Hematopoietic multipotent progenitor cell (in vitro differentiated cells): ENCODE measurements around the gene SOCS7. TPM values are rescaled to one million over a fixed set of nuclear protein-coding genes. Genes with fewer than 3 reads are reported as not detected.

Source experiments
- DNase-seq, 3 donors: peaks; one replicate each; pipeline ENCODE4 v3.0.0-alpha.2; 2011 to 2015; ENCODE audit warnings: low read depth in 2 of 3, low spot score in 2 of 3
- total RNA-seq: library from RNA; depleted of rRNA; stranded (reverse); fragments of >200 nt; gene quantifications from one replicate; pipeline ENCODE4 v1.2.3, GENCODE V29; 2012

SOCS7 gene
- 16.4 TPM for total RNA-seq

- DNase-seq, result peak; percentile 82 to 93 (median 93)
Measured at GRCh38 chr17:38351412-38352222, at the start of gene SOCS7. Gene SOCS7, plus strand, starts transcription at chr17:38351844. Its CDS starts 209 bp downstream, at chr17:38352053.

GRCh38 chr17:38315497-38315896, 36.1 kb upstream of the SOCS7 start:
- DNase-seq, result no peak

DNA sequence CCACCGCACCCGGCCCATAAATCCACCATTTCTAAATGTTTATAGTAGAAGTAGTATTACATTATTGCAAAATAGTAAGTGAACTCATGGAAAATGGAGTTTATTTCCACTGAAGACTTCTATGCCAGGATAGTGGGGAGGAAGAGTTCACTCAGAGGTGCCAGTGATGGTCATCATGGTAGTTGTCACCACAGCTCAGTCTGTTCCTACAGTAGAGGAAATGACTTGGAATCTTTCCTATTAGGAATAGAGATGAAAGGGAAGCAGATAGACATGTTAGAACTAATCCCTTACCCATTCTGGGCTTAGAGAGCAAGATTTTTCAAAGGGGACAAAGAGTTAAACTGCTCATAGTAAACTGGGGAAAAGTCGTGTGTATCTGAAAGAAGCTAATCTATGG, 34.6 kb upstream of the SOCS7 start:
- no peak for DNase-seq

- DNase-seq, result no peak
Measured at GRCh38 chr17:38320482-38320881, 31.2 kb upstream of the SOCS7 start.

GRCh38 chr17:38322156-38322779, 29.4 kb upstream of the SOCS7 start:
- peak in 2 of 3 donors; percentile 44 to 65 for DNase-seq

DNA sequence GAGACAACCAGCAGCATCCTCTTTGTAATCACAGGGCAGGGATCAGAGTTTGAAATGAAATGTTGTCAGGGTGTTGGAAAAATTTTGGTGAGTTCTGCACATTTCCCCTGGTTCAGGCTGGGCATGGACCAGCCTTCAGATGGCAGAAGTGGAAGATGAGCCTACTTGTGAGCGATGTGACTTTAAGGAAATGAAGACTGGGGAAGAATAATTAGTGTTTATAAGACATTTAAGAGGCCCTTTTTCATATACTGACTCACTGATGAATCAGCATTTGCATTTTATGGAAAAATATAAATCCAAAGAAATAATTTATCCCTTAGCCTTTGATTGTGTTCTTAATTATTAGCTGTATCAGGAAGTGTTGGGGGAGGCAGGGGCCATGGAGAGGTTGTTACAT, 28.7 kb upstream of the SOCS7 start:
- no peak for DNase-seq

- DNase-seq, result no peak
Measured at GRCh38 chr17:38324141-38324697, 27.4 kb upstream of the SOCS7 start.

DNA sequence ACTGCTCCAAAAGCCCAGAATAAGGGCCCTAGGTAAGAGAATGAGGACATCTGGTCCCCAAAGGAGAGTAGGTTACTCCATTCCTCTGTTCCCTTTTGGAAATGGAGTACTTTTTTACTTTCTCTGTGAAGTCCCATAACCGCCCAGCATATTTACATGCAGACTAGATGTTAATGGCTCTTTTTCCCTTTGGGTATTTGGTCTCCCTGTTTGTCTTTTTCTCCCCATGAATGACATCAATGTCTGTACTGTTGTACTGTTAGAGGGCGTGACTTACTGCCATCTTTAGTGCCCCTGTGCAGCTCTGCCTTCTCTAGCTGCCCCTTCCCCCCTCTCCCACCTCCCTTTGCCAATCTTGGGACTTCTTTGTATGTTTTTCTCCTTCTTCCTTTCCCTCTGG, 26.9 kb upstream of the SOCS7 start:
- no peak for DNase-seq

GRCh38 chr17:38325221-38325851, 26.3 kb upstream of the SOCS7 start:
- peak in 2 of 3 donors; percentile 8 to 25 for DNase-seq

DNA sequence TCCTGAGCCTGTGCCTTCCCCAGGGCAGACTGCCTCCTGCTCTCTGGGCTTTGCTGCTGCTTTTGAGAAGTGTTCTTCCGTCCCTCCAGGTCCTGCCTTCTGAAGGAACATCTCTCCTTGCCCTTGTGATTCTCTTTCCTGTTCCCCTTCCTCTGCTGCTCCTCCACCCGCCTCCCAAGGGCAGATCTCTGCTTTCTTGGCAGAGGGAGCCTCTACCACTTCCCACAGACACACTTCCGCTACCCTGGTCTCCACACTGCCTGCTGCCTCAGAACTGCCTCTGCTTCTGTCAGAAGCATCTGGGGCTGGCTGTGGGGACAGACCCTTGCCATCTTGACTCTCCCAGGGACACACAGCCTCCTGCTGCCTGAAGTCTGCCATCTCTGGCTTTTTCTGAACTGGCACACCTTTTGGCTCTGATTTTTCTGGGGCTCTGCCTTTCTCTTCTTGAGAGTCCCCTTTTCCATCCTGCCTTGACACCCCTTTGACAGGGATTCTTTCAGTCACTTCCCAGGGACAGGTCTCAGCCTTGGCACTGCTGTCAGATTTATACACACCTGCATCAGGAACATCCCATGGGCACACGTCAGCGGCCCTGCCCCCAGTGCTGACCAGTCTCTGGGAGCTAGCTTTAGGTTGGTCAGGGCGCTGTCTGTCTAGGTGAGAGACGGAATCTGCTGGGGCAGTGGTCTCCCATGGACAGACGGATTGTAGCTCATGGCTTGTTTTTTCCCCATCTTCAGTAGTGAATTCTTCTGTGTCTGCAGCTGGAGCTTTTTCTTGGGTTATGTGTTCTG, 24.4 kb upstream of the SOCS7 start:
- DNase-seq, result peak in 2 of 3 donors; percentile 49 to 70

GRCh38 chr17:38327936-38328335, 23.7 kb upstream of the SOCS7 start:
- no peak for DNase-seq

DNA sequence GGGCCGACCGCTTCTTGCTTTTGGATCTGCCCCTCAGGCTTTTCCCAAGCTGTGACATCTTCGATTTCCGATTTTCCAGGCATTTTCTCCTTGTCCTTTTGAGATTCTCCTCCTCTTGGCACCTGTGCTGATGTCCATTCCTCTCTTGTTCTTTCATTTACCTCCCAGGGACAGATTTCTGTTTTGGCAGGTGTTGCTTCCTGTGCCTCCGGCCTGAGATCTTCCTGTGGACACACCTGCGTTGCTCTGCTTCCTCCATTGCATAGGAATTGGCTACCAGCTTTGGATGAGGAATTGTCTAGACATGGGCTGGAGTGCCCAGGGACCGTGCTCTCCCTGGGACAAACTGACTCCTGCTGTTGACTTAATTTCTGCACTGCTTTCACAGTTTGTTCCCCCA, 23.0 kb upstream of the SOCS7 start:
- DNase-seq, result no peak

DNA sequence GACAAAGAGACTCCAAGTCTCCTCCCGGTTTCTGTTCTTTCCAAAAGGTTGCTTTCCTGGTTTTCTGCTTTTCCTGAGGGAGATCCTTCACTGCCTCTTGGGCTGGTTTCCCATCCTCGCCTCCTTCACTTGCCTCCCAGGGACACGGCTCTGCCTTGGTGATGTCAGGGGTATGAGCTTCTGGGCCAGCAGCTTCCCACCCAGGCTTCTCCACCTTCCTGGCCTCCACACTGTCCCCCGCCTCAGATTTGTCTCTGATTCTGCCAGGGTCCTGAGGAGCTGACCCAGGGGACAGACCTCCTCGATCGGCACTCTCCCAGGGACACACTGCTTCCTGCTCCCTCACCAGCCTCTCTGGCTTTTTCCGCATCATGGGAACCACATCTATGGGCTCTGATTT, 22.4 kb upstream of the SOCS7 start:
- no peak for DNase-seq

- DNase-seq, result no peak
Measured at GRCh38 chr17:38329808-38330730, 21.6 kb upstream of the SOCS7 start.

DNA sequence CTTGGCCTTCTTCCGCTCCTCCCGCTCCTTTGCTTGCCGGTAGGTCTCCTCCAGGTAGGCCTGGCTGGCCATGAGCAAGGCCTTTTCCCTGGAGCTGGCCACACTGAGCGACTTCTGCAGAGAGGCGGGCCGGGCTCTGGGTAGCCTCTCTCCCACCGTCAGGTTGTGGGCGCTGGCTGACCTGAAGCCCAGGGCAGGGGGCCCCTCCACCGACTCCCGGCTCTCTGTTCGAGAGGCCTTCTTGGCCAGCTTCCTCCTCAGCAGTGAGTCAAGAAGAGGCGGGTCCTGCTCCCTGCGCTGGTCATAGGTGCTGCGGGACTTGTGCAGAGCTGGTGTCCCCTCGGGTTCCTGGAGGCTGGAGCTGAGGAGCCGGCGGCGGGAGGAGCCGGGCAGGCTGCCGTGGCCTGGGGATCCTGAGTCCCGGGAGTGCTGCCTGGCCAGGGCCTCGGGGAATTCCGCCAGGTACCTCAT, 20.7 kb upstream of the SOCS7 start:
- no peak for DNase-seq

DNA sequence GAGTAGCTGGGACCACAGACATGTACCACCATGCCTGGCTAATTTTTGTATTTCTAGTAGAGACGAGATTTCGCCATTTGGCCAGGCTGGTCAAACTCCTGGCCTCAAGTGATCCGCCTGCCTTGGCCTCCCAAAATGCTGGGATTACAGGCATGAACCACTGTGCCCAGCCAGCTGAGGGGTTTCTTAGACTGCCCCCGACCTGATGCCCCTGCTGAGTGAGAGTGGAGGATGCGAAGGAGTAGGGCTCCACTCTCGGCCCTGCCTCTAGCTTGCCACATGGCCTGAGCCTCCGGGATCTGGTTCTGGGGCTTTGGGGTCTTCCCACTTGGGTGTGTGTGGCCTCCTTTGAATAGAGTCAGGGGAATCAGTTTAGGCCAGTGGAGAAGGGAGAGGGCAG, 18.9 kb upstream of the SOCS7 start:
- DNase-seq, result no peak

- peak in 1 of 3 donors; percentile 64 for DNase-seq
Measured at GRCh38 chr17:38333635-38334295, 17.9 kb upstream of the SOCS7 start.

- DNase-seq, result no peak
Measured at GRCh38 chr17:38334480-38335364, 16.9 kb upstream of the SOCS7 start.
